GM23248 (cell line): ENCODE data around the gene RNF145.

ENCODE experiments used
- EZH2 ChIP-seq: fragments of 200-600 bp; sonication (generic); IDR thresholded peaks from 2 replicates; pipeline ENCODE4 v1.6.1; 2018; ENCODE audit warnings: antibody characterized with exemption, mild to moderate bottlenecking; ENCODE audit not compliant: insufficient read depth, poor library complexity, severe bottlenecking
- EZH2phosphoT487 ChIP-seq: fragments of 200-600 bp; sonication (generic); IDR thresholded peaks from 2 replicates; pipeline ENCODE4 v1.6.1; 2018; ENCODE audit warnings: antibody characterized with exemption, moderate library complexity, mild to moderate bottlenecking, low read depth; ENCODE audit not compliant: insufficient read depth

GRCh38 chr5:159211729-159212174 lies 2.4 kb upstream of the RNF145 start:
- TF ChIP-seq EZH2, result no peak
- no peak for TF ChIP-seq EZH2phosphoT487
